Stimulated activated CD8-positive, alpha-beta memory T cell treated with anti-CD3 and anti-CD28 coated beads, Interleukin-7, amount 100 ng/mL, for 48 hours (primary cell): ENCODE results near the gene PDXDC1.
"Not testable (repeated sequence)": the region's sequence is repeated elsewhere in the genome, so short reads cannot be mapped to it uniquely, and the experiment has no call there.

Experiments used
- DNase-seq, 2 donors: peaks; one replicate each; pipeline ENCODE4 v3.0.0-alpha.2; 2020; ENCODE audit warnings: low read depth in 1 of 2; ENCODE audit errors: extremely low read depth in 1 of 2

The PDXDC1 gene

DNA sequence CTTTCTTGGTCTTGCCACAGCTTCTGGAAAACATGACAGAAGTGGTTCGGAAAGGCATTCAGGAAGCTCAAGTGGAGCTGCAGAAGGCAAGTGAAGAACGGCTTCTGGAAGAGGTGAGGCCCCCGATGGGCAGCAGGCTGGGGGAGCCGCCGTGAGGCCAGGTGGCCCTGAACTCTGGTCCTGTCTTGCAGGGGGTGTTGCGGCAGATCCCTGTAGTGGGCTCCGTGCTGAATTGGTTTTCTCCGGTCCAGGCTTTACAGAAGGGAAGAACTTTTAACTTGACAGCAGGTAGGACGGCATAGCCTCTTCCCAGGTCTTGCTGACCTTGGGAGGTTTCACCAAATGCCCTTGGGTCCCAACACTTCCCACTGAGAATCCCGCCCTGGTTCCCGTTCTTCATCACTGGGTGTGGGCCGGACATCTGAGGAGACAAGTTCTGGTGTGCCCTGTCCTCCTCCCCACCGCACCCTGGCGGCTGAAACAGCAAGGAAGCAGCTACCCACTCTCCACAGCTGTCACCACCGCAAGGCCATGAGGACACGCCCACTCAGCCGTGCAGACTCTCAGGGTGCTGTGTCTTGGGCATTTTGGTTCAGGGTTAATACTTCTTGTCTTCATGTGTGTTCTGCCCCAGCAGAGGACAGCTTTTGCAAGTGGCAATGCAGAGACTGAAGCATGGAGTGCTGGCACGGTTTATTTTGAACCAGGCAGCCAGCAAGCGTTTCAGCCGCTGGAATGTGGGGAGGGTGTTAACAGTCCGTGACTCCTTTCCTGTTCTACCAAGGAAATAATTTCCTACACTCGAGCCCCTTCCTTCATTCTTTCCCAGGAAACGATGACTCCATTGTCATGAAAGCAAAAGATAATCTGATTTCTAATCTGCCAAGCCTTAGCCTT lies 59.7 kb downstream of the PDXDC1 start:
- no peak for DNase-seq

DNA sequence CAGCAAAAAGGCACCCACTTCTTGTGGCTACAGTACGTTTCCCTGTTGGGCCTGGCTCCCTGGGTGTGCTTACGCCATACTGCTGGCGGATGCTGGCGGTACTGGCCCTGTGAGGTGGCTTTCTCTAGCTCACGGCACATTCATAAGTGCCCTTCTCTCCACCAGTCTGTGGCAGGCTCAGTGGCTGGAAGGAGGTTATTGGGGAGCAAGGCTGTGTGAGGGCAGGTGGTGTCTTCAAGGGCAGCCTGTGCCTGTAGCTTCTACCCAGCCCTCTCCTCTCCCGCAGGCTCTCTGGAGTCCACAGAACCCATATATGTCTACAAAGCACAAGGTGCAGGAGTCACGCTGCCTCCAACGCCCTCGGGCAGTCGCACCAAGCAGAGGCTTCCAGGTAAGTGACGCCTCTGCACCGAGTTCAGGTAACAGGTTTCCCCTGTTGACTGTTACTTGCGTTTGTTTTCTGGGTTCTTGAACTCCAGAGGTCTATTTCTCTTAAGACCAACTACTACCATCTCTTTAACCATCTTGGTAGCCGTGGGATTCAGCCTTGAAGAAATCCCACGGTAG lies 60.4 kb downstream of the PDXDC1 start:
- DNase-seq: no peak

DNA sequence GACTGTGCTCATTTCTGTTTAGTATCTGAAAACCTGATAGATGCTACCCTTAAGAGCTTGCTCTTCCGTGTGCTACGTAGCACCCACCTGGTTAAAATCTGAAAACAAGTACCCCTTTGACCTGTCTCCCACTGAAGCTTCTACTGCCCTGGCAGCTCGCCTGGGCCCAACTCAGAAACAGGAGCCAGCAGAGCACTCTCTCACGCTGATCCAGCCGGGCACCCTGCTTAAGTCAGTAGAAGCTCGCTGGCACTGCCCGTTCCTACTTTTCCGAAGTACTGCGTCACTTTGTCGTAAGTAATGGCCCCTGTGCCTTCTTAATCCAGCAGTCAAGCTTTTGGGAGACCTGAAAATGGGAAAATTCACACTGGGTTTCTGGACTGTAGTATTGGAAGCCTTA lies 62.2 kb downstream of the PDXDC1 start:
- DNase-seq: no peak

DNA sequence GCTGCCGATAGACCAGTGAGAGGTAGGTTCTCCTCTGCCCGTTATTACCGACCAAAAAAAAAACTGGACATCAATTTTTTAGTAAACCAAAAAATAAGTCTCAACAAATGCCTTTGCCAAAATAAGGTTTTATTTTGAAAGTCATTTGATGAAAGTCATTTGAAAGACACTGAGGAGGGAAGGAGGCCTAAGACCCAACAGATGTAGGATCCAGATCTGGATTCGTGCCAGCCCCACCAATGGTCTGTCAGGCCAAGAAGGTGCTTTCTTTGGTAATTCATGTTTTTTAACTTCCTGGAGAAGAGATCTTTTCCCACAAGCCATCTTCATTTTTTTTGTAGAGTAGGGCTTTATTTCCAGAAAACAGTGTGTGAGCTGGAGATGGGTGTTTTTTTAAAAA lies 62.9 kb downstream of the PDXDC1 start:
- no peak for DNase-seq

DNA sequence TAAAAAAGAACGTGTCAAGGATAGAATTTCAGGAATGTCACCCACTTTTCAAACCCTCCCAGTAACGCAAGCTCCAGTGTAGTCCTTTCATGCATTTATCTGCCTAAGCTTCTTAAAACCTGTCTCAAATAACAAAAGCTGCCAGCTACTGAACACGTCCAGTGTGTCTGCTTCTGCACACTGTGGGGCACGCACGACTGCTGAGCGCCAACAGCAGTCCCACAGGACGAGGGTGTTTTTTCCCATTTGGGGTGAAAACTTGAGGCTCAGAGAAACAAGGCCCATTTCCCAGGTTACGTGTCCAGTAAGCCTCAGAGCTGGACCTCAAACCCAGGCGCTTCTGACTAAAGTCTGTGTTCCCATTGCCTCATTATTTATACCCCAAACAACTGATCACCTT lies 63.9 kb downstream of the PDXDC1 start:
- DNase-seq: no peak

DNA sequence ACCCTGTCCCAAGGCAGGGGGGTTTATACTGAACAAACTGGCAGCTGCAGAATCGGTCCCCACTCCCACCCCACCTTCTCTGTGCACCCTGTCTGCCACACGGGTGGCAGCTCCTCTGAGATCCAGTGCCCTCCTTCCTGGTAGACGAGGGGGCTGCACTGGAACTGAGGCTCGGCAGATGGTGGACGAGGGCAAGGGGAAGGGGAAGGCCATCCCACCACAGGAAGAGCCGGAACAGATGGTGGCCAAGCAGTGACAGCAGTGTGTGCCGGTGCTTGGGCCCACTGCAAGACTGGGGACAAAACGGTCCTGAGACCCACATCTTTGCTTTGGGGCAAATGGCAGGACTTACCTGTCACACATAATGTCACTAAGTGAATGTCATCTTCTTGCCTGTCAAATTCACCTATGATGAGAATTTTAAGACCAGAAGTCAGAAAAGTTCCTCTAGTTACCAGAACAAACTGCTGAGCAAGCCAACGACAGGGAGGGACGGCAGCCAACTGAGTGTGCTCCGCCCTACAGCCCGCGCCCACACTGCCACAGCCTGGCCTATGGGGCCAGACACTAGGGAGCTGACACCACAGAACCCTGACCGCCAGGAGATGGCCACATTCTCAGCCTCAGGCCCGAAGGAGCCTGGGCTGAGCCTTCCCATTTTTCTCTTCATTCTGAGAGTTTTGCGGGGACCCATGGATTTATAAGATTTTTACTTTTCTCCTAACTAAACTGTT lies 66.6 kb downstream of the PDXDC1 start:
- no peak for DNase-seq

DNA sequence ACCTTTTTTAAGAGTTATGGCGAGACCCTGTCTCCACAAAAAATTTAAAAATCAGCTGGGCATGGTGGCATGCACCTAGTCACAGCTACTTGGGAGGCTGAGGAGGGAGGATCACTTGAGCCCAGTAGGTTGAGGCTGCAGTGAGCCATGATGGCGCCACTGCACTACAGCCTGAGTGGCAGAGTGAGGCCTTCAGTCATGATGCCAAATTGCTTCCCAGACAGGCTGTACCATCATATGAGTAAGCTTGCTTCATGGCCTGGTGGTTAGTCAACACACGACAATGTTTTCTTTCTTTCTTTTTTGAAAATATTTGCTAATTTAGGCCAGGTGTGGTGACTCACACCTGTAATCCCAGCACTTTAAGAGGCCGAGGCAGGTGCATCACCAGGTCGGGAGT lies 68.5 kb downstream of the PDXDC1 start:
- no peak for DNase-seq

DNA sequence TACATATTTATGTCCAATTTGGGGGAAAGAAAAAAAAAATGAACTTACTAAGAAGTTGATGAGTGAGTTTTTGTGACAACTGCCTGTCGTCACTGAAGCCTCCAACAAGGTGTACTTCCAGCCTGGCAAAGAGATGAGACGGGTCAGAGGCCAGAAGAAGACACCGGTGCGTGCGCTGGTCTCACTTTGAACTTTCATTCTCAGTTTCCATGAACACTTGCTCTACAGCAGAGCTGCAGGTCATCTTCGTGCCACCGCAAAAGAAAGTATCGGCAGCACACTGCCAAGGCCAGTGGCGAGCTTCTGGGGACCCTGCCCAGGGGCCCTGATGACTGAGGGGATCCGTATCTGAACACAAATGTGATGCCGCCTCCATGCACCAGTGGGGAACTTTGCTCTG lies 69.5 kb downstream of the PDXDC1 start:
- no peak for DNase-seq

DNA sequence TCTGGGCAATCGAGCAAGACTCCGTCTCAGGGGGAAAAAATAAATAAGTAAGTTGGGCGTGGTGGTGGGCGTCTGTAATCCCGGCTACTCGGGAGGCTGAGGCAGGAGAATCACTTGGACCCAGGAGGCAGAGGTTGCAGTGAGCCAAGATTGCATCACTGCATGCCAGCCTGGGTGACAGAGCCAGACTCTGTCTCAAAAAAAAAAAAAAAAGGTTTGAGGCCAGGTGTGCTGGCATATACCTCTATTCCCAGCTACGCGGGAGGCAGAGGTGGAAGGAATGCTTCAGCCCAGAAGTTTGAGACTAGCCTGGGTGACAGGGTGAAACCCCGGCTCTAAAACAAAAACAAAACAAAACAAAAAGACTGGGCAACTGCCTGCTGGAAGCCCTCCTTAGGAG lies 70.4 kb downstream of the PDXDC1 start:
- not testable (repeated sequence) for DNase-seq

DNA sequence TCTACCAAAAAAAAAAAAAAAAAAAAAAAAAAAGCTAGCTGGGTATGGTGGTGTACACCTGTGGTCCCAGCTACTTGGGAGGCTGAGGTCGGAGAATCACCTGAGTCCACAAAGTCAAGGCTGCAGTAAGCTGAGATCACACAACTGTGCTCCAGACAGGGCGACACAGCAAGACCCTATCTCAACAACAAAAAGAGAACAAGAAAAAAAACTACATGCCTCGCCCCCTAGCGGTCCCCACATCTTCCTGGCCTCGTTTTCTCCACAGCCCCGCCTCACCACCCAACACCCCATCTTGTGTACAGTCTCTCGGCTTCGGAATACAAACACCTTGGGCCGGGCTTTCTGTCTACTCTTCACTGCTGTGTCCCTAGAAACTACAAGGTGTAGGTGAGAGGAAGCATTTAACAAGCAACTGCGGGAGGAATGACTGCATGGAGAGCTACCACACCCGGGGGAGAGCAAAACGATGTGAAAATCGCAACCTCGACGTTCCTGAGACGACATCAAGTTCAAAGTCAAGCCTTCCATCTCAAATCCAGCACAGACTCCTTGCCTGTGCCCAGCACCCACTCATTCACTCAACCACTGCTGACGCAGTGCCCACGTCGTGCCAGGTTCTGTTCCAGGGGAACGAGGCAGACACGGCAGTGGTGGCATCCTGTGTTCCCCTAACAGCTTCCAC lies 72.0 kb downstream of the PDXDC1 start:
- no peak for DNase-seq

DNA sequence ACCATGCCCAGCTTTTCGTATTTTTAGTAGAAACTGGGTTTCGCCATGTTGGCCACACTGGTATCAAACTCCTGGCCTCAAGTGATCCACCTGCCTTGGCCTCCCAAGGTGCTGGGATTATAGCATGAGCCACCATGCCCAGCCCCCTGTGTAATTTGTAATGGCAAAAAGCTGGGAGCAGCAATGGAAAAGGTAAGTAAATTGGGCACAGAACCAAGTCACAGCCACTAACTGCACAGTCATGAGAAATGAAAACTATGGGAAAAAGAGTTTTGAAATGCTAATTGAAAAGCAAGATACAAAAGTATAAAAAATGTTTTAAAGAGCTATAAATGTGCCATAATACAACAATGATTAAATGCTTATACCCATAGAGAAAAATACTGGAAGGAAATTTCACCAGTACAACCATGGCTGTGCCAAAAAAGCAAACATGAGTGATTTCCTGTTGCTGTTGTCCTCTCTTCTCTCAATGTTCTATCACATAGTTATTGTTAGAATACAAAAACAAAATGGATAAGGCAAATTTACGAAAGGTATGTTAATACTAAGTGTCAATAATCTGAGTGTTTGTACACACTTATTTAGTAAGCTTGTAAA lies 74.9 kb downstream of the PDXDC1 start:
- no peak for DNase-seq

DNA sequence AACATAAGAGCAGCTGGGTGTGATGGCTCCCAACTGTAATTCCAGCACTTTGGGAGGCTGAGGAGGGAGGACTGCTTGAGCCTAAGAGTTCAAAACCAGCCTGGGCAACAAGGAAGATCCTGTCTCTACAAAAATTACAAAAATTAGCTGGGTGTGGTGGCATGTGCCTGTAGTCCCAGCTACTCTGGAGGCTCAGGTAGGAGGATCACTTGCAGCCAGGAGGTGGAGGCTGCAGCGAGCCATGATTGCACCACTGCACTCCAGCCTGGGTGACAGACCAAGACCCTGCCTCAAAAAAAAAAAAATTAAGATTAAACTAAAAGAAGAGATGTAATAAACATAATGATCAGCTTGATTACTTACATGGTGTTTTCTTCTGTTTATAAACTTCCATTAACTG lies 75.6 kb downstream of the PDXDC1 start:
- not testable (repeated sequence) for DNase-seq

DNA sequence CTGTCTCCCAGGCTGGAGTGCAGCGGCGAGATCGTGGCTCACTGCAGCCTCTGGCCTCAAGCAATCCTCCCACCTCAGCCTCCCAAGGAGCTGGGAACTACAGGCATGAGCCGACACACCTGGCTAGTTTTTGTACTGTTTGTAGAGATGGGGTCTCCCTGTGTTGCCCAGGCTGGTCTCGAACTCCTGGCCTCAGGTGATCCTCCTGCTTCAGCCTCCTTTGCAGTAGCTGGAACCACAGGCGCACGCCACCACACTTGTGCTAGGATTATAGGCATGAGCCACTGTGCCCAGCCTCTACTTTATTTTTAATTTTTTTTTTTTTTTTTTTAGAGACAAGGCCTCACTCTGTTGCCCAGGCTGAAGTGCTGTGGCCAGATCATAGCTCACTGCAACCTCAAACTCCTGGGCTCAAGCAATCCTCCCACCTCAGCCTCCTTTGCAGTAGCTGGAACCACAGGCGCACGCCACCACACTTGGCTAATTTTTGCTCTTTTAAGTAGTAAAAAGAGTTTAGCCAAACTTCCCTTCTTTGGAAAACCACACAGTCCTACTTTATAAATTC lies 76.6 kb downstream of the PDXDC1 start:
- no peak for DNase-seq

DNA sequence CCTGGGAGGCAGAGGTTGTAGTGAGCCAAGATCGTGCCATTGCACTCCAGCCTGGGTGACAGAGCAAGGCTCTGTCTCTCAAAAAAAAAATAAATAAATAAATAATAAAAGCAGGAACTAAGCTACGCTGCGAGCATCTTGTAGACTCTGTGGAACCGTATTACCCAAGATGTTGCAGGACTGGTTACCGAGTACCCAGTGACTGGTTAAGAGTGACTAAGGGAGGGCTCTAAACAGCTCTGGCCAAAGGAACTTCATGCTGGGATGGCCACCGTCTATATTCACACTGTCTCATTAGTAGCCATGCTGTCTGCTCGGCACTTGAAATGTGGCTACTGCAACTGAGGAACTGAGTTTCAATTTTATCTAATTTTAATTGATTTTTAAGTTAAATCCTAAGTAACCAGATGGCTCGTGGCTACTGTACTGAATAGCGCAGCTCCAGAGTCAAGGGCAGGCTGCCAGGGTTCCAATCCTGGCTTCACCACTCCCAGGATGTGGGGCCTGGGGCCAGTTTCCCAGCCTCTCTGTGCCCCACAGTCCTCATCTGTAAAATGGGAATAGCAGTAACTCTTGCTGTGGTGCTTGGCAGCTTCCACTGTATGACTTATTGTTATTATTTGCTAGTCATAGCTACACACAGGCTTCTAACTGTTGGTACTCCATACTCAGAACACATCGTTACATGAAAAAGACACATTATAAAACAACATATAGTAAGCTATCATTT lies 78.1 kb downstream of the PDXDC1 start:
- DNase-seq: no peak

DNA sequence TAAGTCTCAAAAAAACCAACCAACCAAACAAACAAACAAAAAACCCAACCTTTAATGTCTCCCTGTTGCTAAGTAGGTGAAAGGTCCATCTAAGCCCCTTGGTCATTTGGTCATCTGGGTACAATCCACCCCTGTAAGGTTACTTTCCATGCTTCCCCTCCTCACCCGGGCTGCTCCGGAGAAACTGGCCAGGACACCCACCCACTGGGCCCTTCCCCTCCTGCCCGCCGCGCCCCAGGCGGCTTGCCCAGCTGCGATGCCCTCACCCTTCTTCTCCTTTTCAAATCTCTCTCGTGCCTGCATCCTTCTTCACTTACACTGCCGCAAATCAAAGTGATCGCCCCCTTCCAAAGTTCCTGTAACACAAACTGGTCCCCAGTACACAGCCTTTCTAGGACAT lies 79.1 kb downstream of the PDXDC1 start:
- no peak for DNase-seq

DNA sequence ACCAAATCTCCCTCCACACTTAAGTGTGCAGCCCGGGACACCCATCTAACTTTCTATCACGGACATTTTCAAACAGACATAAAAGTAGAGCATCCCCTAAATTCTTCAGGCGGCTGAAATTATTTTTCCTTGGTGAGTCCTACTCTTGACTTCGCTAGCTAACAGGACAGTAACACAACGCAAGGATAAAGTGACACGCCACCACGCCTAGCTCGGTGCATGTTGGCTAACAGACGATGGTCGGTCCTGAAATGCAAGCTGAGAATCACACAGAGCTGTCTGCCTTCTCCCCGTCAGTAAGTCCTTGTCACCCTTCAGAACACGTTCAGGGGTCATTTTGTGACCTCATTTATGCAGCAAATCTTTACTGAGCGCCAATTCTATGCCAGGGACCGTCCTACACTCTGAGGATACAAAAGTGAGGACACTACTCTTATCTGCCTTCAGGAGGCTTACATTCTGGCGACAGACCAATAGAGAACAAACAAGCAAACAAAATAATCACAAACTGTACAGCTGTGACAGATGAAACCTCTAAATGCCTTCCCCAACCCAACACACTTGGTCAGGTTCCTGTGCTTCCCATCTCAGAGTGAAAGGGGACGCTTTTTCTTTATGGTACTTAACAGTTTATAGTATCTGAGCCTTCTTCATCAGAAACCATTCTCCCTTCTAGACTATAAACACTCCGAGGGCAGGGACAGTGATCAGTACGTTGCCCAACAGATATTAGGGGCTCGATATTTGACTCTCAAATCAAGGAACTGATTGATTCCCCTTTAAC lies 79.7 kb downstream of the PDXDC1 start:
- no peak for DNase-seq

DNA sequence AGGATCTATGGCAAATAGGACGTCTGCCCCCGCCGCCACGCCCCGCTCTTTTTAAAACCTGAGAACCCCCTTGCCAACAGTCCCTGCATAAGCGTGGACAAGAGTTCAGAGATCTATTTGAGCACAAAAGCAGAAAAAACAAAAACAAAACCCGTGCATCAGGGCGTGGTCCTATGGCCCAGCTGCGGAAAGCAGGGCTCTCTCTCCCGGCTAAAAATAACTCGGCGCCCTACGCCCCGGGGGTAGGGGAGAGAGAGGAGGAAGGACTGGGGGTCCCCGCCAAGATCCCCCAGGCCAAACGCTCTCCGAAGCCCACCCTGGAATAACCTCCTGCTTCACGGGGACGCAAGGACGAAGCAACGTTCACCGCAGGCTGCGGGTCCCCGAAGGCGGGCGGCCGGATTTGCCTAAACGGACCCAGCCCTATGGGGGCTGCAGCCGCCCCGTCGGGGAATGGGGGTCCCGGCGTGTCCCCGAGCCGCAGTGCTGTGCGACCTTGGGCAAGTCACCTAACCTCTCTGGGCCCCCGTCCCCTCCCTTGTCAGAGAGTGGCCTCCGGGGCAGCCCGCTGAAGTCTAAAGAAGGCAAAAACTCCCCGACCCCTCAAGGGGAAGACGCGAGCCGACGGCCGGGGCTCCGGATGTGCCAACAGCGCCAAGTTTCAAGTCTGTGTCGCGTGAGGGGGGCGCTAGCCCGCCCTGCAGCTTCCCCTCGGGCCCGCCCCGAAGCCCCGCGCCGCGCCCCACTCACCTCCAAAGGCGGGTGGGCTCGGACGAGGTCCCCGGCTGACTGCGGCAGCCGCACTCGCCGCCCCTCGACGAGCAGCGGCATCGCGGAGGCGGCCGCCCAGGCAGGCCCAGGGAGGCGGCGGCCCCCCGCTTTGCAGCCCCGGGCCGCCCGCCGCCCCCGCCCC lies 80.6 kb downstream of the PDXDC1 start:
- DNase-seq: peak in 1 of 2 donors; percentile 44
